ENCODE results near the gene CKMT2. TPM values are rescaled to one million over a fixed set of nuclear protein-coding genes. Genes with fewer than 3 reads are reported as not detected.

Gene CKMT2
- total RNA-seq, 2 experiments from 2014 or later, result not detected

DNA sequence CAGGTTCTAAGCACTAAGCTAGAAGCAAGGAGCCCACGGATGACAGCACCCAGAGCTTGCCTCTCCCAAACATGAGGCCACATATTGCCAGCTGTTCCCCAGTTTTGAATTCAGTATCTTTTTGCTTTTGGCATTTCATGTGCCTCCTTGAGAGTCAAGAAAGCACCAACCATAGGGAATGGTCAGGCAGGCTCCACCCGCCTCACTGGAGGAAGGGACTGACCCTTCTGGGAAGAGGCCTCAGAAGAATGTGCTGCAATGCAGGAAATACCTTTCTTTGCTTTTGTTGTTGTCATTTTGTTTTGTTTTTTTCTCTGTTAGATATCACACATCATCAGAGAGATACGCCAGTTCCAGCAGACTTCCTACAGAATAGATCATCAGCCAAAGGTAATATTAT, 13.7 kb upstream of the CKMT2 start:
- ATAC-seq, result no peak

DNA sequence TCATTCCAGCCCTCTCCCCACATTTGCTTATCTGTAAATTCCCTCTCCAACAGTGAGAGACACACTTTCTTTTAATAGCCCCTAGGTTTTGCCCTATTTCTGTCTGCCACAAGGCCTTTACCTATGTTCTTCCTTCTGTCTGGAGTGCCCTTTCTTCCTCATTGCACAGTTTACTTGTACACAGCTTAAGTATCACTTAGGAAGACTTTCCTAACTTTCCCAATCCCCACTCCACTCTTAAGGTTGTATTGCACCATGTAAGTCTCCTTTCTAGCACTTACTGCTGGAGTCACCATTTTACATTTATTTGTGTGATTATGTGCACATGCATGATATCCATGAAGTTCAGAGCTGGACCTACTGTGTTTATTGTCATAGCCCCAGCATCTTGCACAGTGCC, 10.8 kb upstream of the CKMT2 start:
- CTCF ChIA-PET, result no interaction called here

More for the DNA sequence above, 13.7 kb upstream of the CKMT2 start:
- Mint-ChIP-seq H3K27me3 (ENCODE audit: low read depth) (no peaks in the 10 kb centered on the region), H3K4me1 (ENCODE audit: low read depth) (no peaks in the 10 kb centered on the region), H3K36me3 (ENCODE audit: low read depth) (no peaks in the 10 kb centered on the region), H3K9me3 (ENCODE audit: insufficient read depth) (no peaks in the 10 kb centered on the region), H3K27ac (no peak overlapping the region), H3K4me3 (no peak overlapping the region)
- POLR2A ChIA-PET, result no interaction called here
- DNase-seq, result no peak
- CTCF ChIA-PET, result no interaction called here

DNA sequence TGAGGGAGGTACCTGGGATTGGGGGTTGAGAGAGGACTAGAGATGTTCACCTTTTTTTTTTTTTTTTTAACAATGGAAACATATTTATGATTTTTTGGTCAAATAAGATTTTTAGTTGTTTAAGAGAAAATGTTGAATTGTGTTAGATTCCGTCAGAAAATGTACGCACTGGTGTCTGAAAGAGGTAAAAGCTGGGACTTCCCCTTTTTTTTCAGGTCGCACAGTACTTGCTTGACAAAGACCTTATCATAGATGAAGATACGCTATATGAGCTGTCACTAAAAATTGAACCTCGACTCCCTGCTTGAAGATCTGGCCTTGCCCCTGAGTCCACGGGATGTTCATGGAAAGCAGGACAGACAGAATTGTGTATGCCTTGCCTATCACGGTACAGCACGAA, 7.7 kb upstream of the CKMT2 start:
- H3K27me3 Mint-ChIP-seq (ENCODE audit: low read depth), result no peaks in the 10 kb centered on the region
- H3K27ac Mint-ChIP-seq, result no peak overlapping the region
- no peaks in the 10 kb centered on the region for H3K9me3 Mint-ChIP-seq (ENCODE audit: insufficient read depth)
- ChIA-PET POLR2A (interaction anchor here (0.7 kb wide), 1 partner anchor 166 kb away, joined by 3 read pairs; no protein-coding TSS in a partner anchor), CTCF (interaction anchor here (0.9 kb wide), 1 partner anchor 30 kb away, joined by 3 read pairs; no protein-coding TSS in a partner anchor)
- H3K4me1 Mint-ChIP-seq (ENCODE audit: low read depth), result peaks cover 2% of the 10 kb centered on the region
- no peak for ATAC-seq
- no peaks in the 10 kb centered on the region for H3K36me3 Mint-ChIP-seq (ENCODE audit: low read depth)
- no peak for DNase-seq
- no peak overlapping the region for H3K4me3 Mint-ChIP-seq

More for the DNA sequence above, 10.8 kb upstream of the CKMT2 start:
- H3K9me3 Mint-ChIP-seq (ENCODE audit: insufficient read depth), result no peaks in the 10 kb centered on the region
- H3K27ac Mint-ChIP-seq, result no peak overlapping the region
- POLR2A ChIA-PET, result no interaction called here
- DNase-seq (no peak), ATAC-seq (no peak)
- no peaks in the 10 kb centered on the region for H3K4me1 Mint-ChIP-seq (ENCODE audit: low read depth)
- no peaks in the 10 kb centered on the region for H3K36me3 Mint-ChIP-seq (ENCODE audit: low read depth)
- H3K4me3 Mint-ChIP-seq, result no peak overlapping the region
- H3K27me3 Mint-ChIP-seq (ENCODE audit: low read depth), result no peaks in the 10 kb centered on the region

DNA sequence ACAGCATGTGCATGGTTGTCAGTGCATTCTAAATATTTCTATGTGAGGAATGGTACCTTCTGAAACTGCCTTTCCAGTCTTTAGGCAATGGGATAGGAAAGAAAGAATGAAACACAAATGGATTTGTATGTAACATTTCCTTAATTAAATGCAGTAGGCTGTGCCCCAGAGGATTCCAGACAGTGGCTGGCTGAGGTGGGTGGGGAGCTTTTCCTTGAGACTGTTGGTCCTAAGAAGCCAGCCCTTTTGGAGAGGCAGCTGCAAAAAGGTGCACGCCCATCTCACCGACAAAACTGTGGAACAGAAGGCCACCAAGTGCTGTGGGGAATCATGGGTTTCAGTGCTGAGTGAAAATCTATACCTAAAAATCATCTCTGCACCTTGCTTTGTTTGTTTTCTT, 6.8 kb upstream of the CKMT2 start:
- peaks cover 5% of the 10 kb centered on the region for H3K4me1 Mint-ChIP-seq (ENCODE audit: low read depth)
- H3K27ac Mint-ChIP-seq, result no peak overlapping the region
- POLR2A ChIA-PET, result no interaction called here
- DNase-seq (no peak), ATAC-seq (no peak)
- H3K9me3 Mint-ChIP-seq (ENCODE audit: insufficient read depth), result no peaks in the 10 kb centered on the region
- H3K4me3 Mint-ChIP-seq, result no peak overlapping the region
- H3K36me3 Mint-ChIP-seq (ENCODE audit: low read depth), result no peaks in the 10 kb centered on the region
- no peaks in the 10 kb centered on the region for H3K27me3 Mint-ChIP-seq (ENCODE audit: low read depth)
- CTCF ChIA-PET, result interaction anchor here (1.0 kb wide), 1 partner anchor 73 kb away, joined by 3 read pairs; no protein-coding TSS in a partner anchor

DNA sequence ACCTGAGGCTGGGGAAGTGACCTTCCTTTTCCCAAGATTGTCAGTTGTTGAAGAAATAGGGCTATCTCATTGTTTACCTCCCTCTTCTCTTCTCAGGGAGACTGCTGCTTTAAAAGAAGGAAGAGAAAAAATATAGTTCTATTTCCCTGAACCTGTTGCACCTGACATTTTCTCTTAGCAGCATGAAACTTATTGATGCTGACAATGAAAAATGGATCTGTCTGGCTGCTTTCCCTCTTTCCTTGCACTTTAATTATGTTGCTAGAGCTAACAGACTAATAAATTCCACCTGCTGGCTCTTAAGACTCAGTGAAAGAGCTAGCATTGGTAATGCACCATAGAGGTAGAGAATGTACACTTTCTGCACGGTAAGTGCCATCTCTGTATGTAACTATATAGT, 6.2 kb upstream of the CKMT2 start:
- DNase-seq (no peak), ATAC-seq (no peak)
- CTCF ChIA-PET, result interaction anchor here (1.0 kb wide), 1 partner anchor 72 kb away, joined by 3 read pairs; no protein-coding TSS in a partner anchor
- no peak overlapping the region for H3K4me3 Mint-ChIP-seq
- H3K27me3 Mint-ChIP-seq (ENCODE audit: low read depth), result no peaks in the 10 kb centered on the region
- no peak overlapping the region for H3K27ac Mint-ChIP-seq
- no peaks in the 10 kb centered on the region for H3K36me3 Mint-ChIP-seq (ENCODE audit: low read depth)
- POLR2A ChIA-PET, result no interaction called here
- peaks cover 5% of the 10 kb centered on the region for H3K4me1 Mint-ChIP-seq (ENCODE audit: low read depth)
- H3K9me3 Mint-ChIP-seq (ENCODE audit: insufficient read depth), result no peaks in the 10 kb centered on the region

DNA sequence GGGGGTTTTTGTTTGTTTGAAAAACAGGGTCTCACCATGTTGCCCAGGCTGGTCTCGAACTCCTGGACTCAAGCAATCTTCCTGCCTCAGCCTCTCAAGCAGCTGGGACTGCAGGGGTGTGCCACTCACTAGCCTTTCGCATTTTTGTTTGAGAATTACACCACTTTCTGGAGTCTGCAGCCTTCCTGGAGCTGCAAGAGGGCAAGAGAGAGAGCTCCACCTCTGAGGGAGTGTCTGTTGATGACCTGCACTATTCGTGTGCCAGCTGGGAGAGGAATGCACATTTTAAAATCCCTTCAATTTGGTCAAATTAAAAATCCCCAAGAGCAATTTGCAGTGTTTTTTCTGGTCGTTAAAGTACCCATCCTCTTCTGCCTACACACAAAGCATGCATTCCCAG, 5.0 kb upstream of the CKMT2 start:
- Mint-ChIP-seq H3K9me3 (ENCODE audit: insufficient read depth) (no peaks in the 10 kb centered on the region), H3K27ac (no peak overlapping the region)
- ATAC-seq, result no peak

DNA sequence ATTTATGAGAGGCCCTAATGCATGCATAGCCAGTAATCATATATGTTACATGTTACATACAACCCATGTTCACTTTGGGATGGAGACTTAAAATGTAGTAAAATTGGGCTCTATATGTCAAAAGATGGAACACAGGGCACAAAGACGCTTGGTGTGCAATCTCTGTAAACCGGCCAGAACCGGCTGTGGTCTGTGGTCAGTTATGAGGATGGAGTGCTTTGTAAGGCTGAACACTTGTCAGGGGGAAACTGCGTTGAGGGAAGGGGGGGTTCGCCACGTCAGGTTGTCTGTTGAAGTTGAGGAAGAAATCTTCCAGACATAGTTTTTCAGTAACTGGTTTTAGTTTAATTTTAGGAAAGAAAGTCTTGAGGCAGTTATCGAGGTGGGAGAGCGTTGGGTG, 2.7 kb upstream of the CKMT2 start:
- H3K4me3 Mint-ChIP-seq, result no peak overlapping the region
- POLR2A ChIA-PET, result no interaction called here
- ATAC-seq, result no peak
- H3K9me3 Mint-ChIP-seq (ENCODE audit: insufficient read depth), result no peaks in the 10 kb centered on the region
- no peaks in the 10 kb centered on the region for H3K27me3 Mint-ChIP-seq (ENCODE audit: low read depth)
- H3K27ac Mint-ChIP-seq, result peak overlapping the region; percentile 28
- CTCF ChIA-PET, result no interaction called here
- no peaks in the 10 kb centered on the region for H3K36me3 Mint-ChIP-seq (ENCODE audit: low read depth)
- peaks cover 26% of the 10 kb centered on the region for H3K4me1 Mint-ChIP-seq (ENCODE audit: low read depth)
- no peak for DNase-seq

More for the DNA sequence above, 5.0 kb upstream of the CKMT2 start:
- Mint-ChIP-seq H3K36me3 (ENCODE audit: low read depth) (no peaks in the 10 kb centered on the region), H3K4me3 (no peak overlapping the region), H3K27me3 (ENCODE audit: low read depth) (no peaks in the 10 kb centered on the region), H3K4me1 (ENCODE audit: low read depth) (peaks cover 6% of the 10 kb centered on the region)
- CTCF ChIA-PET, result no interaction called here
- POLR2A ChIA-PET, result no interaction called here
- DNase-seq, result no peak

DNA sequence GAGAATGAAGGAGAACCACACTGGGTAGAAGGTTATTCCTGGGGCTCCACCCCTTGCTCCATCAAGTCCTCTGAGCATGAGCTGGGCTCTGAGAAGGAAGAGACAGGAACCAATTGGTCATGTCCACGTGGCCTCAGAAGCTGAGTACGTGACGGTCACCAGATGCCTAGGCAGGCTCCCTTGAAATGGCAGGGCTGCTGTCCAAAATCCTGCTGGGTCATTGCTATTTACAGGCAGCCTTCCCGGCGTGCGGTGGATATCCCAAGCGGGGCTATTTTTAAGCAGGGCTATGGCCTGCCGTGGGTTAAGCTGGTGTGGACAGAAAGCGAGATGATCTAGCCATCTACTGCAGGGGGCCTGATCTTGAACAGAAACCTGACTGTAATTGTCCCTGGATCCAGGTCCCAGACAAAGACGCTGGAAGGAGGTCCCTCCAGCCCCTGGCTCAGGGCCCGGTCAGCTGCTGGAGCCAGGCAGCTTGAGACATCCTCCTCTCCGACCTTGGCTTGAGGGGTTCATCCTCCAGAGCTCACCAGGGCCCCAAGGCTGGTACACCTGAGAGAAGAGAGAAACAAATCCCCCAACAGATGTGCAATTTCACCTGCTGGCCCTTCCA, 550 bp upstream of the CKMT2 start:
- Mint-ChIP-seq H3K4me3 (no peak overlapping the region), H3K36me3 (ENCODE audit: low read depth) (peaks cover 2% of the 10 kb centered on the region), H3K4me1 (ENCODE audit: low read depth) (peaks cover 35% of the 10 kb centered on the region), H3K9me3 (ENCODE audit: insufficient read depth) (no peaks in the 10 kb centered on the region), H3K27ac (no peak overlapping the region), H3K27me3 (ENCODE audit: low read depth) (no peaks in the 10 kb centered on the region)
- CTCF ChIA-PET, result interaction anchor here (3.1 kb wide), 1 partner anchor 67 kb away, joined by 11 read pairs; no protein-coding TSS in a partner anchor
- POLR2A ChIA-PET, result interaction anchor here (0.5 kb wide), 1 partner anchor 523 kb away, joined by 3 read pairs; no protein-coding TSS in a partner anchor
- DNase-seq (no peak), ATAC-seq (no peak)

DNA sequence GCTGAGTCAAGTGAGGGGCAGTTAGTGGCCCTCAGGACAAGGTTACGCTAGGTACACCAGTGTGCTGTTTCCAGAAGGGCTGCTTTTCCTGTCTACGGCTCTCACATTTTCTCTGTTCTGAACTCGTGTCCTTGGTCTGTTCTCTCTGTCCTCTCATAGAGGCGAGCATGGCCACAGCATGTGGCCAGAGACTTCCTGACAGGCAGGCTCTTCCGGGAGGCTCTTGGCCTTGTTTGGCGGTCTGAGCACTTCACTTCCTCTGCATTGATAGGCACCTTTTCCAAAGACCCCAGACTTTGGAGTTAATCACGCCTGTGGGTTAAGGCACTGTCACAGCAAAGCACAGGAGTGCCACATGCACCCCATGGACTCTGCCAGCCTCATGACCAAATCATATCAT, 1.2 kb downstream of the CKMT2 start:
- Mint-ChIP-seq H3K4me3 (no peak overlapping the region), H3K27me3 (ENCODE audit: low read depth) (no peaks in the 10 kb centered on the region), H3K9me3 (ENCODE audit: insufficient read depth) (no peaks in the 10 kb centered on the region), H3K36me3 (ENCODE audit: low read depth) (peaks cover 2% of the 10 kb centered on the region), H3K4me1 (ENCODE audit: low read depth) (peaks cover 35% of the 10 kb centered on the region), H3K27ac (peak overlapping the region; percentile 74)
- ChIA-PET POLR2A (no interaction called here), CTCF (interaction anchor here (1.0 to 3.1 kb wide), 2 partner anchors 39 to 66 kb away, joined by 4 to 11 read pairs; no protein-coding TSS in a partner anchor)
- ATAC-seq (peak; percentile 7), DNase-seq (no peak)

DNA sequence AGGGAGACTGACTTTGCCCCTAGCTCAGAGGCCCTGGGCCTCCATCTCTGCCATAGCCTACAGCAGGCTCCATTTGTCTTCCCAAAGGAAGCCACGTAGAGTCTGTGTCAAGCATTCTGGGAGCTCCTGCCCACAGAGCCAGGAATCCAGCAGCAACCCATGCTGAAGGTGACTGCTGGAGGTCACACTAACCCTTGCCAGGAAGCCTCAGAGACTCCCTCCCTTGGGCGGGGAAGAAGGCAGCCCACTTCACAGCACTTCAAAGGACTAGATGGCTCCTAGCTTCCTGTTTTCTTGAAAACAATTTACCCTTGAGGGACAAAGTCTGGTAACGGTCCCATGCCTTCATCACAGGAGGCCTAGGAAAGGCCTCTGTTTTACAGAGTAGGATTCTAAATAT, 1.7 kb downstream of the CKMT2 start:
- Mint-ChIP-seq H3K4me3 (no peak overlapping the region), H3K36me3 (ENCODE audit: low read depth) (peaks cover 2% of the 10 kb centered on the region), H3K27me3 (ENCODE audit: low read depth) (no peaks in the 10 kb centered on the region), H3K27ac (peak overlapping the region; percentile 74), H3K4me1 (ENCODE audit: low read depth) (peaks cover 35% of the 10 kb centered on the region), H3K9me3 (ENCODE audit: insufficient read depth) (no peaks in the 10 kb centered on the region)
- CTCF ChIA-PET, result interaction anchor here (1.0 to 3.1 kb wide), 3 partner anchors 28 to 65 kb away, joined by 4 to 11 read pairs (median 6); no protein-coding TSS in a partner anchor
- ATAC-seq (peak; percentile 65), DNase-seq (peak; percentile 29)
- POLR2A ChIA-PET, result no interaction called here

DNA sequence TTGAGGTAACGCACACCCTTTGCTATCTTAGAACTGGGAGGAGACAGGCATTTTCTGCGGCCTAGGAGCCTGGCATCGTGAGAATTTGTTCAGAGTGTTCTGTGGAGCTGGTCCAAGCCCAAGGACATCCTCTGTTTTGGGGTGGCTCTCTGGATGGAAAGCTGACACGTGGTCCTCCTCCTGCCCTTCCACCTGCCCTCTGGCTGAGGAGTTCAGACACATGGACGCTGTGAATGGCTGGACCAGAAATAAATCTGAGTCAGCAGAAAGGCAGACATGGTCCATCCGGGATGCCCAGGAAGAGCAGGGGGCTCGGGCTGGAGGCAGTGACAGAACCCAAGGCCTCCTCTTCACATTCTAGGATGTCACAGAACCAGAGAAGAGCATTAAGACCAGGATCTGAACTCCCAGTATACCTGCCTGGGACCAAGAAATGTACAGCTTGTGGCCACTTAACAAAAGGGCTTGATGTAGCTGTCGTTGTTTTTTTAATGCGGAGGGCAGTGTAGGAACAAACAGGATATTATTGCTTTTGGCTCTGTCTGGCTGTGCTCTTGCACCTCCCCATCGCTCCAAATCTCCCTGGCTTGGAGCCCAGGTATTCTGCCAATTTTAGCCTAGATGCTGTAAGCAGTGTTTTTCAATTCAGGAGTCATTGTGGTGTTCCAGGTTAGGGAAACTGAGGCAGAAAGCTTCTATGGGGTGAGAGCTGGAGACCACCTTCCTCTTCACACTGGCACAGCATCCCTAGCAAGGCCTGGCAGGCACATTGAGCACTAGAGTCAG, 2.4 kb downstream of the CKMT2 start:
- CTCF ChIA-PET, result interaction anchor here (1.0 to 3.1 kb wide), 3 partner anchors 29 to 64 kb away, joined by 4 to 11 read pairs (median 6); no protein-coding TSS in a partner anchor
- no peak overlapping the region for H3K4me3 Mint-ChIP-seq
- ATAC-seq, result peak; percentile 14
- no peaks in the 10 kb centered on the region for H3K27me3 Mint-ChIP-seq (ENCODE audit: low read depth)
- POLR2A ChIA-PET, result no interaction called here
- H3K27ac Mint-ChIP-seq, result peak overlapping the region; percentile 74
- DNase-seq, result no peak
- H3K9me3 Mint-ChIP-seq (ENCODE audit: insufficient read depth), result no peaks in the 10 kb centered on the region
- H3K4me1 Mint-ChIP-seq (ENCODE audit: low read depth), result peaks cover 32% of the 10 kb centered on the region
- peaks cover 2% of the 10 kb centered on the region for H3K36me3 Mint-ChIP-seq (ENCODE audit: low read depth)

DNA sequence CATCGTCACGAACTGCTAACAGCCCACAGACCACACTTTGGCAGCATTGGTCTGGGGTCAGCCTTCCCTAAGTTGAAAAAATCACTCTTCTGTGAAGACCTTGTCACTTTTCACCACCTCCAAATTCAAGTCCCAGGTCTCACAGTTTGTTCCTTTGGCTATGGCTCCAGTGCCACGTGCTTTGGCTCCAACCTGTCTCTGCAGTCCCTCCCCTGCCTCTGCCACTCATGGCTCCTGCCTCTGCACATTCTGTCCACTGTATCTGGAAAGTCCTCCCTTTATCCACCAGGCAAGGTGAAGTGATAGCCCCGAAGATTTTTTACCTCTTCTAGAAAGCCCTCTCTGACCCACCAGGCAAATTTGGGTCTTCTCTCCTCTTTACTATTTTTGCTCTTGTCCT, 5.3 kb downstream of the CKMT2 start:
- no peak for ATAC-seq

More for the DNA sequence above, 5.3 kb downstream of the CKMT2 start:
- Mint-ChIP-seq H3K9me3 (ENCODE audit: insufficient read depth) (no peaks in the 10 kb centered on the region), H3K27me3 (ENCODE audit: low read depth) (no peaks in the 10 kb centered on the region), H3K27ac (peak overlapping the region; percentile 58), H3K4me3 (no peak overlapping the region), H3K36me3 (ENCODE audit: low read depth) (peaks cover 2% of the 10 kb centered on the region), H3K4me1 (ENCODE audit: low read depth) (peaks cover 26% of the 10 kb centered on the region)
- DNase-seq, result no peak
- POLR2A ChIA-PET, result no interaction called here
- CTCF ChIA-PET, result no interaction called here

Data from activated CD8-positive, alpha-beta T cell treated with anti-CD3 and anti-CD28 coated beads, Interleukin-2, amount 10 ng/mL, durations not matched to agents 7 days and 5 days (primary cell).